ENCODE measurements around the gene MS4A18. TPM values are rescaled to one million over a fixed set of nuclear protein-coding genes. Genes with fewer than 3 reads are reported as not detected.

MS4A18 gene
- total RNA-seq, 2 experiments from 2014 or later, result not detected

DNA sequence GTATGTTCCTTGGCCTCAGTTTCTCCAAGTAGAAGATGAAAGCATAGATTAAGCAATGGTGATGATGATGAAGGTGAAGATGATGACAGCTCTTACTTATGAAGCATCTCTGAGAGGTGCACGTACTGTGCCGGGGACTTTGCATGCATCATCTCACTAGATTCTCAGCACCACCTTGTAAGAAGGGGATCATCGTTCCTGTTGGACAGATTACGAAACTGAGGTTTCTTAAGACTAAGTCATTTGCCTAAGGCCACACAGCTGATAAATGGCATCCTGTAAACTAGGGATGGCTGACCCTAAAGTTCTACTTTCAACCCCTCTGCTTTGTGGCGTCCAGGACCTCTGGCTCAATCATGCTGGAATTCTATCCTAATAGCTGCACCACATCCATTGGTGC, 40.8 kb downstream of the MS4A18 start:
- ChIA-PET CTCF (interaction anchor here (1.1 to 2.3 kb wide), 2 partner anchors 10 to 529 kb away, joined by 5 to 7 read pairs; no protein-coding TSS in a partner anchor), POLR2A (no interaction called here)
- ATAC-seq (ENCODE audit: poor library complexity), result no peak
- Mint-ChIP-seq H3K4me3 (no peak overlapping the region), H3K36me3 (ENCODE audit: low read depth) (no peaks in the 10 kb centered on the region), H3K27me3 (peaks cover 48% of the 10 kb centered on the region), H3K27ac (no peak overlapping the region), H3K4me1 (ENCODE audit: low read depth) (no peaks in the 10 kb centered on the region), H3K9me3 (no peaks in the 10 kb centered on the region)
- Histone ChIP-seq H3K4me1 (ENCODE audit: insufficient read depth, low read length) (no peaks in the 10 kb centered on the region), H3K27me3 (ENCODE audit: control insufficient read depth in 1 of 2, insufficient read depth in 2 of 2, low read length in 2 of 2) (peaks cover 2 to 10% of the 10 kb centered on the region in 2 experiments), H3K36me3 (ENCODE audit: insufficient read depth, low read length) (no peaks in the 10 kb centered on the region), H3K4me3 (ENCODE audit: low read length) (no peak overlapping the region), H3K27ac (ENCODE audit: low read depth in 1 of 2, low read length in 2 of 2) (no peak overlapping the region), H3K9me3 (ENCODE audit: control insufficient read depth in 1 of 2, insufficient read depth in 1 of 2, low read length in 2 of 2) (peaks cover 0 to 4% of the 10 kb centered on the region in 2 experiments)
- TF ChIP-seq, protein P1, sequence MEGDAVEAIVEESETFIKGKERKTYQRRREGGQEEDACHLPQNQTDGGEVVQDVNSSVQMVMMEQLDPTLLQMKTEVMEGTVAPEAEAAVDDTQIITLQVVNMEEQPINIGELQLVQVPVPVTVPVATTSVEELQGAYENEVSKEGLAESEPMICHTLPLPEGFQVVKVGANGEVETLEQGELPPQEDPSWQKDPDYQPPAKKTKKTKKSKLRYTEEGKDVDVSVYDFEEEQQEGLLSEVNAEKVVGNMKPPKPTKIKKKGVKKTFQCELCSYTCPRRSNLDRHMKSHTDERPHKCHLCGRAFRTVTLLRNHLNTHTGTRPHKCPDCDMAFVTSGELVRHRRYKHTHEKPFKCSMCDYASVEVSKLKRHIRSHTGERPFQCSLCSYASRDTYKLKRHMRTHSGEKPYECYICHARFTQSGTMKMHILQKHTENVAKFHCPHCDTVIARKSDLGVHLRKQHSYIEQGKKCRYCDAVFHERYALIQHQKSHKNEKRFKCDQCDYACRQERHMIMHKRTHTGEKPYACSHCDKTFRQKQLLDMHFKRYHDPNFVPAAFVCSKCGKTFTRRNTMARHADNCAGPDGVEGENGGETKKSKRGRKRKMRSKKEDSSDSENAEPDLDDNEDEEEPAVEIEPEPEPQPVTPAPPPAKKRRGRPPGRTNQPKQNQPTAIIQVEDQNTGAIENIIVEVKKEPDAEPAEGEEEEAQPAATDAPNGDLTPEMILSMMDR (IDR thresholded peaks at IDR 0.05), result no peak
- intact Hi-C loops (cut with DNase I, micrococcal nuclease), result no loop called here
- DNase-seq, result no peak

DNA sequence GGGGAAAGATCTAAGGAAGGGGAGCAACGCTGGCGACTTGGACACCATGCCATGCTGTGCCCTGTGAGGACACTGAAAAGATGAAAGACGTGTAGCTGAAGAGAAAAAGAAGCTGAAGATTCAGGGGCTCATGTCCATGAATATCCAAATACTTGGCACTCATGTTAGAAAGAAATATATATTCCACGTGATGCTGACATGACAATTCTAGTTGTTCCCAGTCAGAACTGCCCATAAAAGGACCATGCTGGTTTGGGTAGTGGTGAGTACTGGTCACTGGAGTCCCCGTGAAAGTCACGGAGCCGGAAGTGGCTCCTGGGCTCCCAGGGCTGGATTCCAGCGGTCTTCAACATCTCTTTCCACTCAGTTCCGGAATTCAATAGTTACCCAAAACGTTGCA, 42.0 kb downstream of the MS4A18 start:
- Histone ChIP-seq H3K27me3 (ENCODE audit: control insufficient read depth in 1 of 2, insufficient read depth in 2 of 2, low read length in 2 of 2) (peaks cover 2 to 7% of the 10 kb centered on the region in 2 experiments), H3K27ac (ENCODE audit: low read depth in 1 of 2, low read length in 2 of 2) (no peak overlapping the region), H3K9me3 (ENCODE audit: control insufficient read depth in 1 of 2, insufficient read depth in 1 of 2, low read length in 2 of 2) (peaks cover 0 to 4% of the 10 kb centered on the region in 2 experiments), H3K4me1 (ENCODE audit: insufficient read depth, low read length) (no peaks in the 10 kb centered on the region), H3K36me3 (ENCODE audit: insufficient read depth, low read length) (no peaks in the 10 kb centered on the region), H3K4me3 (ENCODE audit: low read length) (no peak overlapping the region)
- ATAC-seq (ENCODE audit: poor library complexity) (no peak), DNase-seq (peak in 1 of 14 experiments; percentile 2)
- ChIA-PET CTCF (interaction anchor here (2.3 kb wide), 1 partner anchor 9 kb away, joined by 7 read pairs; no protein-coding TSS in a partner anchor), POLR2A (no interaction called here)
- peaks cover 39% of the 10 kb centered on the region for H3K27me3 Mint-ChIP-seq
- H3K4me3 Mint-ChIP-seq, result no peak overlapping the region
- TF ChIP-seq, protein P1 (IDR thresholded peaks at IDR 0.05), result no peak
- intact Hi-C loops (cut with DNase I, micrococcal nuclease), result no loop called here
- H3K4me1 Mint-ChIP-seq (ENCODE audit: low read depth), result no peaks in the 10 kb centered on the region
- no peaks in the 10 kb centered on the region for H3K36me3 Mint-ChIP-seq (ENCODE audit: low read depth)
- H3K9me3 Mint-ChIP-seq, result no peaks in the 10 kb centered on the region
- H3K27ac Mint-ChIP-seq, result no peak overlapping the region

DNA sequence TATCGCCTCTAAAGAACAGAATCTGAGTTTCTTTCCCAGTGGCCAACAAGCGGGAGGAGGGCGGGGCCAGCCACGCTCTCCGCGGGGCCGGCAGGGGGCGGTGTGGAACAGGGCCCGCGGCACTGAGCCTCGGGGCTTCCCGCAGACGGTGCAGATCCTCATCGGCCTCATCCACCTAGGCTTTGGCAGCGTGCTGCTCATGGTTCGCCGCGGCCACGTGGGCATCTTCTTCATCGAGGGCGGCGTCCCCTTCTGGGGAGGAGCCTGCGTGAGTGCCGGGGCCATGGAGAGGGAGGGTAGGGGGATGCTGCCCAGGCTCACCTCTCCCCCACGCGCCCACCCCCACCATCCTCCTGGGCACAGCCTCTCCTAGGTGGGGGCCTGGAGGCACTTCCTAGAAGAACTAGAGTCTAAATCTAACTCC, 42.9 kb downstream of the MS4A18 start:
- no peaks in the 10 kb centered on the region for H3K4me1 Mint-ChIP-seq (ENCODE audit: low read depth)
- H3K4me3 ChIP-seq (ENCODE audit: low read length), result no peak overlapping the region
- no peak overlapping the region for H3K27ac ChIP-seq (ENCODE audit: low read depth in 1 of 2, low read length in 2 of 2)
- peak in 3 of 14 experiments; percentile 23 to 34 (median 26) for DNase-seq
- ATAC-seq (ENCODE audit: poor library complexity), result no peak
- TF ChIP-seq, protein P1 (IDR thresholded peaks at IDR 0.05), result no peak
- no peaks in the 10 kb centered on the region for H3K9me3 Mint-ChIP-seq
- no peak overlapping the region for H3K4me3 Mint-ChIP-seq
- no peaks in the 10 kb centered on the region for H3K36me3 ChIP-seq (ENCODE audit: insufficient read depth, low read length)
- no peak overlapping the region for H3K27ac Mint-ChIP-seq
- ChIA-PET POLR2A (no interaction called here), CTCF (interaction anchor here (2.3 kb wide), 1 partner anchor 8 kb away, joined by 7 read pairs; no protein-coding TSS in a partner anchor)
- peaks cover 0 to 2% of the 10 kb centered on the region in 2 experiments for H3K27me3 ChIP-seq (ENCODE audit: control insufficient read depth in 1 of 2, insufficient read depth in 2 of 2, low read length in 2 of 2)
- H3K36me3 Mint-ChIP-seq (ENCODE audit: low read depth), result no peaks in the 10 kb centered on the region
- peaks cover 38% of the 10 kb centered on the region for H3K27me3 Mint-ChIP-seq
- H3K9me3 ChIP-seq (ENCODE audit: control insufficient read depth in 1 of 2, insufficient read depth in 1 of 2, low read length in 2 of 2), result peaks cover 0 to 4% of the 10 kb centered on the region in 2 experiments
- intact Hi-C loops (cut with DNase I, micrococcal nuclease), result no loop called here
- H3K4me1 ChIP-seq (ENCODE audit: insufficient read depth, low read length), result no peaks in the 10 kb centered on the region
